Glutamatergic neuron (in vitro differentiated cells): Measurements from ENCODE around the gene LRRC8C. TPM values are rescaled to one million over a fixed set of nuclear protein-coding genes. Genes with fewer than 3 reads are reported as not detected.

Experiments used
- DNase-seq: peaks from one replicate; pipeline ENCODE4 v3.0.0; 2022
- H3K27ac Mint-ChIP-seq: one replicate; pipeline ENCODE4 v1.8.0; 2020; ENCODE audit warnings: mild to moderate bottlenecking, mixed read lengths, inconsistent platforms; ENCODE audit not compliant: unreplicated experiment
- H3K27me3 Mint-ChIP-seq: one replicate; pipeline ENCODE4 v1.8.0; 2020; ENCODE audit warnings: mild to moderate bottlenecking, moderate library complexity, mixed read lengths, inconsistent platforms; ENCODE audit not compliant: unreplicated experiment
- H3K36me3 Mint-ChIP-seq: one replicate; pipeline ENCODE4 v1.8.0; 2020; ENCODE audit warnings: mild to moderate bottlenecking, mixed read lengths, inconsistent platforms; ENCODE audit not compliant: unreplicated experiment
- H3K4me1 Mint-ChIP-seq: one replicate; pipeline ENCODE4 v1.8.0; 2020; ENCODE audit warnings: mild to moderate bottlenecking, low read depth, mixed read lengths, inconsistent platforms; ENCODE audit not compliant: unreplicated experiment
- H3K4me3 Mint-ChIP-seq: one replicate; pipeline ENCODE4 v1.8.0; 2020; ENCODE audit warnings: mild to moderate bottlenecking, mixed read lengths, inconsistent platforms; ENCODE audit not compliant: unreplicated experiment
- H3K9me3 Mint-ChIP-seq: one replicate; pipeline ENCODE4 v1.8.0; 2020; ENCODE audit warnings: mild to moderate bottlenecking, moderate library complexity, mixed read lengths, inconsistent platforms; ENCODE audit not compliant: unreplicated experiment
- CTCF ChIP-seq: fragments of 200-600 bp; sonication (generic); IDR thresholded peaks from one replicate; pipeline ENCODE4 v1.5.0; 2021; ENCODE audit not compliant: partially characterized antibody, unreplicated experiment
- total RNA-seq: library from RNA; stranded (reverse); fragmentation: NEBNext Ultra II Directional; extraction: Animal tissue kit (Norgen Biotek cat#: 25700); gene quantifications from one replicate; pipeline ENCODE4 v1.2.1, GENCODE V29; 2021; ENCODE audit not compliant: unreplicated experiment

Gene LRRC8C
- total RNA-seq, 1 donor from 2014 or later: 2.6 TPM

GRCh38 chr1:89724369-89725010 lies 91.6 kb downstream of the LRRC8C start:
- Mint-ChIP-seq H3K27me3 (no peaks in the 10 kb centered on the region), H3K4me1 (peaks cover 4% of the 10 kb centered on the region), H3K9me3 (no peaks in the 10 kb centered on the region), H3K36me3 (no peaks in the 10 kb centered on the region), H3K4me3 (no peak overlapping the region), H3K27ac (no peak overlapping the region)
- no peak for DNase-seq
- TF ChIP-seq CTCF: no peak

DNA sequence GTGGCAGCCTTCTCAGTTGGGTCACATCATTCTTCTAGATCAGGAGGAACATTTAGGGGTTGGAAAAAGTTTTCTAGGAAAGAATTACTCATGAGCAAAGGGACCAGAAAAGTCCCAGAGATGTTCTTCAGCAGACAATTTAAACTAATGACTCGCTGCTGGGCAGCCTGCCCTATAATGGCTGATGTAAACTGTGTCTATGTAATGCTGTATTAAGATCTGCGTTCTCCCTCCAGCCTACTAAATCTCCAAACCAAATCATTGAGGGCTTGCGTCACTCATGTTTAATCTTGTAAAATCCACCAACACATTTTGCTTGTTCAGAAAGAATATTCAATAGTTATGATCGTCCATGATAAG lies 92.1 kb downstream of the LRRC8C start:
- DNase-seq: no peak
- Mint-ChIP-seq H3K36me3 (no peaks in the 10 kb centered on the region), H3K27ac (no peak overlapping the region), H3K4me3 (no peak overlapping the region), H3K9me3 (no peaks in the 10 kb centered on the region), H3K4me1 (peaks cover 2% of the 10 kb centered on the region), H3K27me3 (no peaks in the 10 kb centered on the region)
- no peak for TF ChIP-seq CTCF

DNA sequence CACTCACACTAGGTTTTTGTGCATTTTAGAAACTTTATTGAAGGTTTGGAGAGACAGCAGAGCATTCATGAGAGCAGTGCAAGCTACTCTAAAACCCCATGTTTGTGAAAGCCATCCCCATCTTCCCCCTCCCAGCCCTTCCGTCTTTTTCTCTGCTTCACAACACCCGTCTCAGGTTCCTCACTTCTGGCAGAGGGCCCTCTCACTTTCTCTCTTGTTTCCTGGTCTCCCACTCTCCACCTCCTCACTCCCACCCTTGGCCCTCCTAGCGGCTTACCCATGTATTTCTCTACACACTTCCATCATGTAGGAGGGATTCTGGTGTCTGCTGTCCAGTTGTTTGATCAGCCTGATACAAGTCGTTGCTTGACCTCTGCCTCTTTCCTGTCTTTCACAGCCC lies 92.7 kb downstream of the LRRC8C start:
- Mint-ChIP-seq H3K27me3 (no peaks in the 10 kb centered on the region), H3K36me3 (no peaks in the 10 kb centered on the region), H3K4me1 (no peaks in the 10 kb centered on the region), H3K4me3 (no peak overlapping the region), H3K9me3 (no peaks in the 10 kb centered on the region), H3K27ac (no peak overlapping the region)
- no peak for DNase-seq
- TF ChIP-seq CTCF: no peak

DNA sequence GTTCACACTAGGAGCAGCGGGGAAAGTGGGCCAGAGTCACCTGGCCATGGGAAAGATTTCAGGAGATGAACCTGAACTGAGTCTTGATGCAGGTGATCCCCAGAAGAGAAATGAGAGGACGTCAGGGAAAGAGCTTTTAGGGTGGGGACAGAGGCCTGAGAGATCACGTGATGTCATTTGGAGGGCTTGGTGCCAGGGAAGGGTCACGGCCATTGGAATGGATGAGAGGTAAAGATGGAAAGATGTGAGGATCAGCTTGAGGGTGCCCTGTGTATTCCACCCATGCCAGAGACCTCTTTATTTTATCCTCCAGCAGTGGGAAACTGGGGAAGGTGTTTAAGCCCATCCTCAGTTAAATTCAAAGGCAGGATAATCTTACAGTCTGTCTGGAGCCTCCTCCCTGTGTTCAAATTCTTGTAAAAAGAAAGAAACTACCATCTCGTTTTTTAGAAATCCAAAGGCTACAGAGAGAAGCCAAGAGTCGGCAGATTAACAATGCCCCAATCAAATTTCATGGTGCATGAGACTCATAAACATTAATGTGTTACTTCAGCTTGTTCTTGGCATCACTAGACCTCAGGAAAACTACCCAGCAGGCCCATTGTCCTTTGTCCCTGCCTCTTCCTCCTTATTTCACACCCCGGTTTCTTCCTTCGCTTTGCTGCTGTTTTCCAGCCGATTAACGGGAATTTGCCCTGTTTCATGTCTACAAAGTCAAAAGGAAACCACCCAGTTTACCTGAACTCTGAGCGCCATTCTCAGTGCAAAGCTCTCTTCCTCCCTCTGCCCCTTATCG lies 94.8 kb downstream of the LRRC8C start:
- Mint-ChIP-seq H3K27ac (no peak overlapping the region), H3K27me3 (no peaks in the 10 kb centered on the region), H3K36me3 (no peaks in the 10 kb centered on the region), H3K9me3 (no peaks in the 10 kb centered on the region), H3K4me1 (no peaks in the 10 kb centered on the region), H3K4me3 (no peak overlapping the region)
- TF ChIP-seq CTCF: no peak
- DNase-seq: no peak

DNA sequence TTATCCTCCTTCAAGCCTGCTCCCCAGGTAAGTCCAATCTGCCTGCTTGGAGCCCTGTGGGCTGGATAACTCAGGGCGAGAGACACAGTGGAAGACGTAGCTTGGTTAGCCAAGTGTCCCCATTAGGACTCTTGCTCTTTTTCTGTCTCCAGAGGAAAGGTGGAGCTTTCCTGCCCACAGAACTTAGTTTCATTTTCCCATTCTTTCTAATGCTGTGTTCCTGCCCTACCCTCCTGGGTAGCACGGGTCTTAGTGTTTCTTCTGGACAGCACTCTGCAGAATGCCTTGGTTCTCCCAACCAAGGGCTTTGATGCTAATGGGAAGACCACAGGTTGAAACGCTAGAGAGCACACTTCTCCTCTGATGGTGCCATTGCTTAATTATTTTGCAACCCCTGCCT lies 95.5 kb downstream of the LRRC8C start:
- H3K27ac Mint-ChIP-seq: no peak overlapping the region
- H3K27me3 Mint-ChIP-seq: no peaks in the 10 kb centered on the region
- no peaks in the 10 kb centered on the region for H3K4me1 Mint-ChIP-seq

More for the DNA sequence above, 95.5 kb downstream of the LRRC8C start:
- TF ChIP-seq CTCF: no peak
- no peak for DNase-seq
- Mint-ChIP-seq H3K4me3 (no peak overlapping the region), H3K9me3 (no peaks in the 10 kb centered on the region), H3K36me3 (no peaks in the 10 kb centered on the region)
